GM21619 (cell line): ENCODE results near the gene SOS2.
"Not testable (repeated sequence)": the region's sequence is repeated elsewhere in the genome, so short reads cannot be mapped to it uniquely, and the experiment has no call there.

ENCODE experiments used
- ATAC-seq: cut with Tn5 transposase; IDR thresholded peaks from one replicate; pipeline ENCODE4 v1.9.1; 2021; ENCODE audit not compliant: unreplicated experiment

The SOS2 gene

DNA sequence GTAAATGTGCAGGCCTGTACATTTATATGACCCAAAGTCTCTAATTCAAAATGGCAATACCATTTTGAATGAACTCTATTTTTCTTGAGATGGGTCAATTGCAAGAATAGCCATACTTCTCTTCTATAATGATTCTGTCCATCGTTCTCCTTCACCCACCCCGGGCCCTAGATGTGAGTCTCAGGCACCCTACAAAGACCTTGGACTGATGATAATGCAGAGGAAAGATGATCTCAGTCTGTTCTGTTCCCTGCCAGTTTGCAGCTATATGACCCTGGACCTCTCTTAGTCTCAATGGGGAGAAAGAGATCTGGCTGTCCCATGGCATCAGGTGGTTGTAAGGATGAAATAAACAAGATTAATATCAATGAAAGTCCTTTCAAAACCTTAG is 145.1 kb downstream of the SOS2 start:
- ATAC-seq, result no peak

DNA sequence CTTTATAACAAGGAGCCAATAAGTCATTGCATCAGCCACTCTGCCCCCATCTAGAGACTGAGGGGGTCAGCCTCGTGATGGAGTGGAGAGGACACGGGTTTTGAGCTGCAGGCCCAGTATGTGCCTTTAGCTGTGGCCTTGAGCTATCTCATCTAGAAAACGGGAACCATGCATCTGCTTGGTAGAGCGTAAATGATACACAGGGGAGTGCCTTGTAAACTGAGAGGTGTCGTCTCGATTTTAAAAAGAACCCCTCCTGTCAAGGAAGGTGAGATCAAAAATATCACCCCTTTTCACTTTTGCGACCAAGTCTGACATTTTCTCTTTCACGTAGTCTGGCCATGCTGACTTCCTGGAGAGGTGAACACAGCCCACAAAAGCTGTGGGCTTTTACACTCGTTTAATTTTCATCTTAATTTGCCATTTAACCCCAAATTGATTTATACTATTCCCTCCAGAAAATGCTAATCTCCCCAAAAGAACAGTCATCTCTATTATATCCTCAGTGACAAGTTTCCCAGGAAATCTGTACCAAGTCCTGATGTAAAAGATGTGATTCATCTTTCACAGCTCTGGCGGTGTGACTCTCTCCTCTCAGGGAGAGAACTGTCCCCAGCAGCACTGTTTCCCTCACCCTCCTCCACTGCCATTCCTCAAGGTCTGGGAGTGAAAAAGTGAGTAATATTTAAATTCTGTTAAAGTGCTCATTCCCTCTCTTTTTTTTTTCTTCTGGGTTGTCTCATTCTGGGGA is 145.6 kb downstream of the SOS2 start:
- peak; percentile 51 for ATAC-seq

DNA sequence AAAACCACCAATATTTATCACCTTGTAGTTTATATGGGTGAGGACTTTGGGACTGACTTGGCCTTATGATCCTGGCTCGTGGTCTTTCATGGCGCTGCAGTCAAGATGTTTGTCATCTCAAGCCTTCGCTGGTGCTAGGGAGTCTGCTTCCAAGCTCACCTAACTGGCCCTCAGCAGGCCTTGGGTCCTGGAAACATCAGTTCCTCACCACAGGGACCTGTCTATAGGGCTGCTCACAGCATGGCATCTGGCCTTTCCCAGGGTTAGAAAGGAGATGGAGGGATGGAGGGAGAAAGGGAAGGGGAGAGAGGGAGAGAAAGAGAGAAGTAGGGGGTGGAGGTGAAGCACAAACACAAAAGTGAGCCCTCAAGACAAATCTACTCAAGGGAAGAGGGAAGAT is 146.7 kb downstream of the SOS2 start:
- no peak for ATAC-seq

DNA sequence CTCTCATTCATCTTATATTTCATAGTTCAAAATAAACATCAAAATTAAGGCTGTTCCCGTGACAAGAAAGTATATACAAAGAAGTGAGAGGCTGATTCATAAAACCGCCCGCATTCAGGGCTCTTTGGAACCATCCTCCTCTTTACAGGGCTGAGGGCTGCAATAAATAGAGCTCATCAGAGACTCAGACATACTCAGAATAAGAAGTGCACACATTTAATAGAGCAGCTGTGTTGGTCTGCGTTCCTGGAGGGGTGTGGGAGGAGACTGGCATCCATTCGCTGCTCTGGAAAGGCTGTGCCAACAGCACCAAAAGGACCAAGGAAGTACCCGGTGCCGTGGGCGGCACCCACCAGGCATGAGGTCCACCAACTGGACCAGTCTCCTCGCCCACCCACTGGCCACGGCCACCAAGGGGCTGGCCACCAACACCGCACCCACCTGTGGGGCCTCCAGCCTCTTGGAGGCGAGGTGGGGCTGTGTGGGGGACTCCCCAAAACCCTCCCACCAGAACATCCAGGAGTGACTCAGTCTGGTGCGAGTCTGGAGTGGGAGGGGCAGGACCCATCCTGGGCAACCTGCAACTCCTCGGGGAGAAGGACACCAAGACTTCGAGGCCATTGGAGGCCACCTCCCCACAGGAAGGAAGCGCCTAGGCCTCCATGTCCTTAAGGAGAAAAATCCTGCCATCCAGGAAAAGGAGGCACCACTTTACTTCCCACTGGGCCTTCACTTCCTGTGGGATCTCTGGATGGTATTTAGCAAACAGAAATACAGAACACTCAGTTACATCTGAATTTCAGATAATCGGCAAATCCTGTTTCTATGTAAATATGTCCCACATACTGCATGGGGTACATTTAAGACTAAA is 147.7 kb downstream of the SOS2 start:
- ATAC-seq, result peak; percentile 33

DNA sequence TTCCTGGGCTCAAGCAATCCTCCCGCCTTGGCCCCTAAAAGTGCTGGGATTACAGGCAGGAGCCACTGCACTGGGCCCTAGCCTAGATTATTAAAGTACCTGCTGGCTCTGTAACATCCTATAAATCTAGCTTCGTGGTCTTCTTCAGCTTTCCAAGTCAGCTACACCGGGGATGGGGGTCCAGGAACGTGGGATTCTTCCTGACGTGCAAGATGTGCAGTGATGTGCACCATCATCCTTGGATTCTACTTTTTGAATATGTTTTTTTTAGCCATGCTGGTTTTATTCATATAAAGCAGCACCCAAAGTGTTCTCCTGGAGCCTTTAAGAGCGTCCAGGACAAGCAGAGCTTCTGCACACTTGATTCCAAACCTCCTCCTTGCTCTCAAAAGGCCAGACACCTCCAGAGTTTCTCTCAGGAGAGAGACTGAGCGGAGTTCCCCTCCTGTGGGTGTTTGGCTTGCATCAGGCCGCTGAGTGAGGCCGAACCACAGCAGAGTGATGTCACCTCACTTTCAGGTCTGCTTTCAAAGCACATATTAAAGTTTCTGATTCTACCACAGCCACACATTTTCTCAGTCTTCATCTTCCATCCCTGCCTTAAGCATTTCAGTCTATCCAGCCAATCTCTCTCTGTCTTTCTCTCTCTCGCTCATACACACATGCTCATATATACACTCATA is 148.5 kb downstream of the SOS2 start:
- ATAC-seq, result peak; percentile 61

DNA sequence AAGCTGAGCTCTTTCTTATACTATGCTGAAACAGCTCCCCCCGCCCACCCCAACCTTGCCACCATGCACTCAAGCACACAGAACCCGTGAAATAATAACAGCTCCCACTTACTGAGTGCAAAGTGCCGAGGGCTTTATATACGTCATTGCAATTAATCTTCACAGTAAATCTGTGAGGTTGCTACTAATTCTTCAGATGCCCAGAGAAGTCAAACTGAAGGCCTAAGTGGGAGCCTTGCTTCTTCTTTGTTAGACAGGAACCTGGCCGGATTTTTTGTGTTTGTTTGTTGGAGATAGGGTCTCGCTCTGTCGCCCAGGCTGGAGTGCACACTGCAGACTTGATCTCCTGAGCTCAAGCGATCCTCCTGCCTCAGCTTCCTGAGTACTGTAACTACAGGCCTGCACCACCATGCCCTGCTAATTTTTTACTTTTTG is 149.1 kb downstream of the SOS2 start:
- no peak for ATAC-seq

DNA sequence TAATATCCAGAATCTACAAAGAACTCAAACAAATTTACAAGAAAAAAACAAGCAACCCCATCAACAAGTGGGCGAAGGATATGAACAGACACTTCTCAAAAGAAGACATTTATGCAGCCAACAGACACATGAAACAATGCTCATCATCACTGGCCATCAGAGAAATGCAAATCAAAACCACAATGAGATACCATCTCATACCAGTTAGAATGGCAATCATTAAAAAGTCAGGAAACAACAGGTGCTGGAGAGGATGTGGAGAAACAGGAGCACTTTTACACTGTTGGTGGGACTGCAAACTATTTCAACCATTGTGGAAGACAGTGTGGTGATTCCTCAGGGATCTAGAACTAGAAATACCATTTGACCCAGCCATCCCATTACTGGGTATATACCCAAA is 152.3 kb downstream of the SOS2 start:
- not testable (repeated sequence) for ATAC-seq

DNA sequence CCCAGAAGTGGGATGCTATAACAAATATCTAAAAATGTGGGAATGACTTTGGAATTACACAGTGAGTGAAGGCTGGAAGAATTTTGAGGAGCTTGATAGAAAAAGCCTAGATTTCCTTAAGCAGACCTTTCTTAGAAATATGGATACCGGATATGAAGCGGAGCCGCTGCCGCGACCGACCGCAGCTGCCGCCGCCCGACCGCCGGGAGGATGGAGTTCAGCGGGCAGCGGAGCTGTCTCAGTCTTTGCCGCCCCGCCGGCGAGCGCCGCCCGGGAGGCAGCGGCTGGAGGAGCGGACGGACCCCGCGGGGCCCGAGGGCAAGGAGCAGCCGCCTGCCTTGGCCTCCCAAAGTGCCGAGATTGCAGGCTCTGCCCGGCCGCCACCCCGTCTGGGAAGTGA is 157.7 kb downstream of the SOS2 start:
- ATAC-seq, result not testable (repeated sequence)

DNA sequence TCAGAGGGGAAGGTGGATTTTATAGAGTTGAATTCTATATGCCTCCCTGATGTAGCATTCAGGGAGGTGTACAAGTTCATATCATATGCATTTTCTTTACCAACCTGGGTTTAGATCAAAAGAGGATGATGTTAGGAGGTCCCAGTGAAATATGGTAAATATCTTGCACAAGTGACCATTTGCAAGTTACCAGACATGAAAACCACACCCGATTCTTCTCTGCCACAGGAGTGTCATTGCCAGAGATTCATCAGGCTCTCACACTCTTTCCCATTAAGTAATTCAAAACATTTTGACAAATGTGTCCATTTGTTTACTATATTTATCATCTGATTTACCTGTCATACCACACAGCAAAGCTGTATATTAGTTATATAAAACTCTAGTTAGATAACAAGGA is 159.0 kb downstream of the SOS2 start:
- ATAC-seq, result no peak

DNA sequence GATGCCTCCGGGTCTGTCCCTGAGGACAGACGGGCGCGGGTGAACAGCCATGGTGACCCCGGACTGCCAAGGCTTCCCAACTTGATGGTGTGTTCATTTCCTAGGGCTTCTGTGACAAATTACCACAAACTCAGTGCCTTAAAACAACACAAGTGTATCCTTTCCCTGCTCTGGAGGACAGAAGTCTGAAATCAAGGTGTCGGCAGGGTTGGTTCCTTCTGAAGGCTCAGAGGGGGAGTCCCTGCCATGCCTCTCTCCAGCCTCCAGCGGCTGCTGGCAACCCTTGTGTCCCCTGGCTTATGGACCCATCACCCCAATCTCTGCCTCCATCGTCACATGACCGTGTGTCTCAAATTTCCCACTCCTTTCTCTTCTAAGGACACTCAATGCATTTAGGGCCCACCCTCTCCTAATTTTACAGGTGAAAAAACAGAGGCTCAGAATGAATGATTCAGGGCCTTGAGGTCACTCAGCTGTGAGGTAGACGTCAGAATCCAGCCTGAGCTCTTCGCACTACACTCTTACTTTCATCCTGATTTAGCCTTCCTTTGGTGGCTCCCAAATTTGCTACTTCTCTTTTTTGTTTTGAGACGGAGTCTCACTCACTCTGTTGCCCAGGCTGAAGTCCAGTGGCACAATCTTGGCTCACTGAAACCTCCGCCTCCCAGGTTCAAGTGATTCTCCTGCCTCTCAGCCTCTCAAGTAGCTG is 160.4 kb downstream of the SOS2 start:
- ATAC-seq, result no peak

DNA sequence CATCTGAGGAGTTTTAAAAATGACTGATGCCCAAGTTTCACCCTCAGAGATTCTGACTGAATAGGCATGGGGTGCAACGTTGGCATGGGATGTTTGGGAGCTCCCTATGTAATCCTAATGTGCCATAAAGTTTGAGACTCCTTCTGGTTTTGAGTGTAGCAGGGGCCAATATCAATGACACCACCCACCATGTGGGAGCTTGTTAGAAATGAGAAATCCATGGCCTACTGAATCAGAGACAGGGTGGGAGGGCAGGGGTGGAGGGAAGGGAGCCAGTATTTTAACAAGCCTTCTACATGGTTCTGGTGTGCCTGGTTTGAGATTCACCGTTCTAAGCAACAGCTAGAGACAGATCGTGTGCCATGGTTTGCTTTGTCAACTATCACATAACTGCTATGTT is 161.1 kb downstream of the SOS2 start:
- ATAC-seq, result no peak

DNA sequence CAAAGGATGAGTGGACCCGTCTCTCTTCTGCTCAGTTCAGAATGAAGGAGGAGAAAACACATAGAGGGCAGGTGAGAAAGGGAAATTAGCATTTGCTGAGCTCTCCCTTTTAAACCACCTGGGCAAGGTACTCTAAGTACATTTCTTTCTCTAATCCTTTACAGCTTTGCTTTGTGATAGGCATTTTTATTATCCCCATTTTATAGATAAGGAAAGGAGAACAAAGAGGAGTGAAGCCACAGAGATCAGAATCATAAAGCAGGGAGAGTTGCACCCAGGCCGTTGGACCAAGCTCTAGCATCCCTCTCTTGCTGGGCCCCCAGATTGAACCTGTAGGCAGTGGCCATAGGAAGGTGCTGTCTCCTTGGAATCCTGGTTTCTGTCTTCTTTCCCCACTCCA is 162.1 kb downstream of the SOS2 start:
- no peak for ATAC-seq

DNA sequence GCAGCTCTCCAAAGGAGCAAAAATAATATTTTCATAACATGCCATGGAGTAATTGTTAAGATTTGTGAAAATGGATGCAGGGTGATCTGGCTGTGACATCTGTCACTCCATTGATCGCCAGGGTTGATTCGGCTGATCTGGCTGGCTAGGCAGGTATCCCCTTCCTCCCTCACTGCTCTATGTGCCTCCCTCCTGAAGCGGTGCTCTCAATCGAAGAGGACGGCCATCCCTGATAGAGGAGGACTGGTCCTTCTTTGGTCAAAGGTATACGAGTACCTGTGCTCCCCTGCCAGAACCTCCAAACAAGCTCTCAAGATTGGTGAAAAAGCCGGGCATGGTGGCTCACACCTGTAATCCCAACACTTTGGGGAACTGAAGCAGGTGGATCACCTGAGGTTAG is 162.9 kb downstream of the SOS2 start:
- ATAC-seq, result no peak

DNA sequence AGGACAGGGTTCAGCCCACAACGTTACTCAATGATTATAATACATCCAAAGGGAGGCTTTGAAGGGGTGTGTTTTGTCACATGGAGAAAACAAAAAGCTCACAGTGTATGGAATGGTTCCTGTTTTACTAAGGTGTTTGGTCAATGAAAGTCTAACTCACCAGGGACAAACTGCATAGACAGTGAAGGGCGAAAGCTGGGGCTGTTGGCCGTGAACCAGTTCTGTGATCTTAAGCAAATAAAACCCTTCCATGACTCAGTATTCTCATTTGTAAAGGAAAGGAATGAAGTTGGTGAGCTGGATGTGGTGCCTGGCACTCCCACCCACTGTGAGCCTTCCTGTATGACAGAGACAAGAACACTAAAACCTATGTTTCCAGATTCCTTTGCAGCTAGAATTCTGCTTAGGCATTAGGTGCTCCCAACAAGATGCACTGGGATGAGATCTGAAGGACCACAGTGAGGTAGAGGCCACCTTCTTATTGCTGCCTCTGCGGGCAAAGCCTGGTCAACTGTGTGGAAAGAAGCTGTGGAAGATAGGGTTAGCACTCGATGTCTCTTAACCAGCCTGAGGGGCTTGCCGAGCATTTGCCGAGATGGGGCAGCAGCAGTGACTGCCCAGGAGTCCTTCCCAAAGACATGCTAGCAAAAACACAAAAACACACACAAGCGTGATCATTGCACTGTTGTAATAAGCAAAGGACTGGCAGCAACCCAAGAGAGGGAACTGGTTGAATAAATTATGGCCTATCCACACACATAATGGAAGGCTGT is 163.5 kb downstream of the SOS2 start:
- no peak for ATAC-seq
